22Rv1 (cell line): ENCODE measurements around the gene HDLBP.

Source experiments
- CTCF ChIP-seq: fragments of 450-650 bp; IDR thresholded peaks from 2 replicates; pipeline ENCODE4 v1.5.1; 2017; ENCODE audit warnings: mild to moderate bottlenecking
- ZFX ChIP-seq: fragments of 450-650 bp; IDR thresholded peaks from 2 replicates; pipeline ENCODE4 v1.6.1; 2017; ENCODE audit warnings: antibody characterized with exemption, borderline replicate concordance

GRCh38 chr2:241202268-241202585 is 113.2 kb downstream of the HDLBP start:
- TF ChIP-seq CTCF, result no peak
- no peak for TF ChIP-seq ZFX
